ENCODE results near the gene GPR65. TPM values are rescaled to one million over a fixed set of nuclear protein-coding genes. Genes with fewer than 3 reads are reported as not detected.

The GPR65 gene
- total and polyA plus RNA-seq, 9 of the 15 experiments (the other 6 are each of a cell fraction or from before 2014, with no cell fraction given): 0.03 to 0.11 (median 0.04) TPM; not detected in 6

DNA sequence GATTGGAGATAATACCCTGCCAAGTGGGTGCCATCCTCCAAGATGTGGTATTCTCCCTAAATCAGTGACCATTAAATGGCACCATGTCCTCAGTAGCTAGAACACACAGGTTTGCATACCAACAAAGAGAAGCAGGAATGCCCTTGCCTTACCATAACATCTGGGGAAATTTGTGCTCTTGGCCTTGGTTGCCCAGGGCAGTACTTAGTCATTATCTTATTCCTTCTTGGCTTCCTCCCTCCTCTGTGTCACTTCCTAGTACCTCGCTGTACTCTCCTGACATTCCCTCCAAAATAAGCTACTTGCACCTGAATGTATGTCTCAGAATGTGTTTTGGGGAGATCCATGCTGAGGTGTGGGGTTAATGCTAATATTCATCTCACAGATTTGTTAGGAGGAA lies 43.4 kb downstream of the GPR65 start (continued):
- TF ChIP-seq, protein P1, sequence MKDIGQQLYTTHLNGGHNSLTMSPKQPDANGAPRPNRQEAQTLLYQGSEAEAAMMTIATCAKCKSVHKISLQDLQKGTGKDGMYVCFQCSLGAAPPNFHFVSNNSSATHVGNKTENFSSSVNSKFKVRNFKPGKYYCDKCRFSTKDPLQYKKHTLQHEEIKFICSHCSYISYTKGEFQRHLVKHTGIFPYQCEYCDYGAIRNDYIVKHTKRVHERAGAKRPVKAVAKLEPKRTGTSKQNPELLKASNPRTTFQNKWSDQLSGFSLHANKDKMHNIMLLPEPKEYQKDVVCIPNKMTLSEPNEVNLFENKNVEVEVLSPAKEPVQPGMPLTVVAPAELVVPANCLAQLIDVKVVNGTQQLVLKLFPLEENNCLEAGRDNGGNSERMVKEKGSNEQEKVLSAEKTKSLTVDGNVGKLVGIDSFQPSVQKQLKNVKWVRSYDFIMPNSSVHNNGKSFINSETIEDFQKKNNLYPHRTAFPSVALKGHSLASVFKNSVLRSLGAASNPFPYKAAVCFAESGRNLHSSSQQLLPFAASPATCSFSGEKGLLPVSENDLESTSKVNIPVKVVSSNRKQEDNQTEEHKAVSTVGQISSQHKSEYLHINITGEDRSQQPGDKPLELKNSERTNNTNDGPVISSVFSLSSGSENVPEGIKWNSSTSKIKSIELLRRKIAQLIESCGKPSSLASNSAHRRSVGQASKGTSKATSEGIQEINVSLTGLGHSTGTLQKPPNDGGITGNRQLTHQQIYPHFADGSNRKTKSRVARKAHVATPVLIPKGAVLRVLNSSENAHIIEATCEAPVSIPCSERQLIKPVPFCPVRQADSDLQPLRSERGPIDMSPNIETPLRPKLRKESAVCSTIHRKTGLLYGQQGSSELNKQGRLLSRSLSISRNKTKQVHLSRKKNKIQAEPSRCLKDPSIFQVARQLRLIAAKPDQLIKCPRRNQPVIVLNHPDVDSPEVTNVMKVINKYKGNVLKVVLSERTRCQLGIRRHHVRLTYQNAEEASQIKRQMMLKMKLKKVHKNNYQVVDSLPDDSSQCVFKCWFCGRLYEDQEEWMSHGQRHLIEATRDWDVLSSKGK (CRISPR knock-in tag; IDR thresholded peaks at IDR 0.05): no peak
- no peak for TF ChIP-seq ZNF408 (CRISPR knock-in tag; IDR thresholded peaks at IDR 0.05; ENCODE audit: low read depth)
- no peak for TF ChIP-seq HEY1 (CRISPR knock-in tag; IDR thresholded peaks at IDR 0.05; ENCODE audit: borderline replicate concordance)
- TF ChIP-seq CEBPG (CRISPR knock-in tag; IDR thresholded peaks at IDR 0.05): no peak
- TF ChIP-seq CEBPG (tag; conservative IDR thresholded peaks at IDR 0.05 in 1 of 2, IDR thresholded peaks at IDR 0.05 in 1 of 2): no peak
- TF ChIP-seq, protein P2, sequence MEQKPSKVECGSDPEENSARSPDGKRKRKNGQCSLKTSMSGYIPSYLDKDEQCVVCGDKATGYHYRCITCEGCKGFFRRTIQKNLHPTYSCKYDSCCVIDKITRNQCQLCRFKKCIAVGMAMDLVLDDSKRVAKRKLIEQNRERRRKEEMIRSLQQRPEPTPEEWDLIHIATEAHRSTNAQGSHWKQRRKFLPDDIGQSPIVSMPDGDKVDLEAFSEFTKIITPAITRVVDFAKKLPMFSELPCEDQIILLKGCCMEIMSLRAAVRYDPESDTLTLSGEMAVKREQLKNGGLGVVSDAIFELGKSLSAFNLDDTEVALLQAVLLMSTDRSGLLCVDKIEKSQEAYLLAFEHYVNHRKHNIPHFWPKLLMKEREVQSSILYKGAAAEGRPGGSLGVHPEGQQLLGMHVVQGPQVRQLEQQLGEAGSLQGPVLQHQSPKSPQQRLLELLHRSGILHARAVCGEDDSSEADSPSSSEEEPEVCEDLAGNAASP (IDR thresholded peaks at IDR 0.05): no peak
- no peak for TF ChIP-seq CSDE1 (IDR thresholded peaks at IDR 0.05)
- no peak for TF ChIP-seq SRF (CRISPR knock-in tag; IDR thresholded peaks at IDR 0.05)
- TF ChIP-seq SRSF3 (IDR thresholded peaks at IDR 0.05; ENCODE audit: insufficient read depth, low read length): no peak
- no peak for TF ChIP-seq YY1 (IDR thresholded peaks at IDR 0.05; ENCODE audit: borderline replicate concordance in 1 of 3, control insufficient read depth in 1 of 3, extremely low read depth in 1 of 3, insufficient read depth in 3 of 3, insufficient read length in 1 of 3, insufficient replicate concordance in 2 of 3, low read depth in 1 of 3, low read length in 2 of 3)
- TF ChIP-seq ZNF717 (CRISPR knock-in tag; IDR thresholded peaks at IDR 0.05): no peak
- no peak for TF ChIP-seq PHF20 (IDR thresholded peaks at IDR 0.05; ENCODE audit: partially characterized antibody)

Measured in K562 (cell line).